LNCAP (cell line): ENCODE results near the gene BCL6B.

Experiments
- CTCF ChIP-seq: fragments of 450-650 bp; IDR thresholded peaks from 2 replicates; pipeline ENCODE4 v1.5.1; 2017; ENCODE audit warnings: mild to moderate bottlenecking

The BCL6B gene

GRCh38 chr17:7022781-7023571 lies at the start of gene BCL6B:
Gene BCL6B (plus strand): TSS chr17:7023050. CDS start chr17:7023672, 622 bp downstream.
- TF ChIP-seq CTCF, result no peak

- no peak for TF ChIP-seq CTCF
Observed at GRCh38 chr17:6981426-6981825, 41.4 kb upstream of the BCL6B start.

- no peak for TF ChIP-seq CTCF
Observed at GRCh38 chr17:6985266-6985665, 37.6 kb upstream of the BCL6B start.

GRCh38 chr17:6986676-6987075 lies 36.2 kb upstream of the BCL6B start:
- TF ChIP-seq CTCF, result no peak

- no peak for TF ChIP-seq CTCF
Observed at GRCh38 chr17:6989779-6990178, 33.1 kb upstream of the BCL6B start.

- no peak for TF ChIP-seq CTCF
Observed at GRCh38 chr17:6994118-6994598, 28.7 kb upstream of the BCL6B start.

- TF ChIP-seq CTCF, result no peak
Observed at GRCh38 chr17:6994666-6995256, 28.1 kb upstream of the BCL6B start.
